HEK293 (cell line): ENCODE results near the gene IL10RB.

ENCODE experiments used
- CTCF ChIA-PET: fragments of 350-600 bp; formaldehyde crosslinking; extraction: SDS; loops from one replicate; lab custom pipeline; 2021; ENCODE audit warnings: antibody characterized with exemption; lab: Yijun Ruan, JAX
- POLR2A ChIA-PET: fragments of 300-600 bp; formaldehyde crosslinking; extraction: SDS; loops from one replicate; lab custom pipeline; 2020; ENCODE audit warnings: antibody characterized with exemption, inconsistent platforms; lab: Yijun Ruan, JAX
- H3K27ac ChIP-seq: fragments of 200-500 bp; sonication (Bioruptor generic); 2 replicates; pipeline ENCODE4 v1.5.1; 2014; ENCODE audit warnings: low read depth, low read length, control low read depth, inconsistent platforms; ENCODE audit errors: extremely low read depth
- H3K36me3 ChIP-seq, 2 experiments: fragments of 200-500 bp in 1 of 2; sonication (Bioruptor generic) in 1 of 2; 1 replicate in 1 of 2; 2 replicates in 1 of 2; pipeline ENCODE4 v1.5.1; 2014 to 2017; ENCODE audit warnings: inconsistent platforms in 2 of 2, low read length in 2 of 2; ENCODE audit not compliant: control insufficient read depth in 2 of 2, insufficient read depth in 1 of 2
- H3K4me1 ChIP-seq: fragments of 200-500 bp; sonication (Bioruptor generic); 2 replicates; pipeline ENCODE4 v1.5.1; 2014; ENCODE audit warnings: mild to moderate bottlenecking, low read length, inconsistent platforms; ENCODE audit not compliant: control insufficient read depth, insufficient read depth
- H3K4me3 ChIP-seq: 2 replicates; pipeline ENCODE4 v1.5.1; 2011; ENCODE audit warnings: low read depth, mild to moderate bottlenecking, control low read depth, low read length, moderate library complexity
- H3K9me3 ChIP-seq: fragments of 200-500 bp; sonication (Bioruptor generic); 2 replicates; pipeline ENCODE4 v1.5.1; 2014; ENCODE audit warnings: low read depth, low read length, inconsistent platforms; ENCODE audit not compliant: control insufficient read depth, insufficient read depth
- AEBP2 ChIP-seq: fragments of 450-650 bp; formaldehyde crosslinking; IDR thresholded peaks from 2 replicates; pipeline ENCODE4 v1.5.1; 2016; ENCODE audit warnings: missing biosample characterization, missing genetic modification characterization, borderline replicate concordance
- ATF2 ChIP-seq: fragments of 450-650 bp; formaldehyde crosslinking; IDR thresholded peaks from 2 replicates; pipeline ENCODE4 v1.5.1; 2016; ENCODE audit warnings: missing biosample characterization, missing genetic modification characterization, low read depth
- BCL11A ChIP-seq: fragments of 450-650 bp; formaldehyde crosslinking; IDR thresholded peaks from 2 replicates; pipeline ENCODE4 v1.5.1; 2016; ENCODE audit warnings: low read depth, missing biosample characterization, missing genetic modification characterization
- EGR2 ChIP-seq: fragments of 450-650 bp; formaldehyde crosslinking; IDR thresholded peaks from 2 replicates; pipeline ENCODE4 v1.5.1; 2016; ENCODE audit warnings: low read depth, missing biosample characterization, missing genetic modification characterization
- GLIS2 ChIP-seq: fragments of 450-650 bp; formaldehyde crosslinking; IDR thresholded peaks from 2 replicates; pipeline ENCODE4 v1.5.1; 2016; ENCODE audit warnings: missing biosample characterization, missing genetic modification characterization
- KLF8 ChIP-seq: fragments of 450-650 bp; formaldehyde crosslinking; IDR thresholded peaks from 2 replicates; pipeline ENCODE4 v1.5.1; 2016; ENCODE audit warnings: missing biosample characterization, missing genetic modification characterization
- MZF1 ChIP-seq: fragments of 450-650 bp; formaldehyde crosslinking; IDR thresholded peaks from 2 replicates; pipeline ENCODE4 v1.5.1; 2017; ENCODE audit warnings: missing biosample characterization, missing genetic modification characterization, borderline replicate concordance
- PBX3 ChIP-seq: sonication (generic); formaldehyde crosslinking; IDR thresholded peaks from 2 replicates; pipeline ENCODE4 v1.8.1; 2022; ENCODE audit warnings: mild to moderate bottlenecking, moderate library complexity, missing genetic modification reagents
- REPIN1 ChIP-seq: fragments of 450-650 bp; formaldehyde crosslinking; IDR thresholded peaks from 2 replicates; pipeline ENCODE4 v1.5.1; 2017; ENCODE audit warnings: missing biosample characterization, missing genetic modification characterization, low read depth
- SCRT1 ChIP-seq: fragments of 450-650 bp; formaldehyde crosslinking; IDR thresholded peaks from 2 replicates; pipeline ENCODE4 v1.5.1; 2016; ENCODE audit warnings: missing biosample characterization, missing genetic modification characterization, borderline replicate concordance
- TRIM28 ChIP-seq: IDR thresholded peaks from 2 replicates; pipeline ENCODE4 v1.6.1; 2011; ENCODE audit warnings: low read length, control low read depth, borderline replicate concordance
- ZBTB10 ChIP-seq: fragments of 450-650 bp; formaldehyde crosslinking; IDR thresholded peaks from 2 replicates; pipeline ENCODE4 v1.5.1; 2016; ENCODE audit warnings: missing biosample characterization, missing genetic modification characterization
- ZEB2 ChIP-seq: fragments of 450-650 bp; formaldehyde crosslinking; IDR thresholded peaks from 2 replicates; pipeline ENCODE4 v1.5.1; 2016; ENCODE audit warnings: missing biosample characterization, missing genetic modification characterization
- ZFHX2 ChIP-seq: fragments of 450-650 bp; formaldehyde crosslinking; conservative IDR thresholded peaks from 2 replicates; pipeline ENCODE4 v1.5.1; 2016; ENCODE audit warnings: missing biosample characterization, missing genetic modification characterization
- ZFP69B ChIP-seq: fragments of 450-650 bp; formaldehyde crosslinking; IDR thresholded peaks from 2 replicates; pipeline ENCODE4 v1.5.1; 2016; ENCODE audit warnings: missing biosample characterization, missing genetic modification characterization
- ZNF2 ChIP-seq: fragments of 450-650 bp; formaldehyde crosslinking; IDR thresholded peaks from 2 replicates; pipeline ENCODE4 v1.5.1; 2016; ENCODE audit warnings: missing biosample characterization, missing genetic modification characterization
- ZNF426 ChIP-seq: fragments of 450-650 bp; formaldehyde crosslinking; IDR thresholded peaks from 2 replicates; pipeline ENCODE4 v1.5.1; 2017; ENCODE audit warnings: missing biosample characterization, missing genetic modification characterization, mild to moderate bottlenecking, inconsistent platforms, moderate library complexity
- ZNF530 ChIP-seq: fragments of 450-650 bp; formaldehyde crosslinking; IDR thresholded peaks from 2 replicates; pipeline ENCODE4 v1.5.1; 2016; ENCODE audit warnings: low read depth, missing biosample characterization, missing genetic modification characterization
- ZNF544 ChIP-seq: fragments of 450-650 bp; formaldehyde crosslinking; IDR thresholded peaks from 2 replicates; pipeline ENCODE4 v1.5.0; 2017; ENCODE audit warnings: missing biosample characterization, missing genetic modification characterization
- ZNF548 ChIP-seq: fragments of 450-650 bp; formaldehyde crosslinking; IDR thresholded peaks from 2 replicates; pipeline ENCODE4 v1.5.1; 2016; ENCODE audit warnings: missing biosample characterization, missing genetic modification characterization
- ZNF629 ChIP-seq: fragments of 450-650 bp; formaldehyde crosslinking; IDR thresholded peaks from 2 replicates; pipeline ENCODE4 v1.5.1; 2017; ENCODE audit warnings: missing biosample characterization, missing genetic modification characterization
- ZNF639 ChIP-seq: fragments of 450-650 bp; formaldehyde crosslinking; IDR thresholded peaks from 2 replicates; pipeline ENCODE4 v1.5.1; 2016; ENCODE audit warnings: missing biosample characterization, missing genetic modification characterization
- ZNF677 ChIP-seq: fragments of 450-650 bp; IDR thresholded peaks from 2 replicates; pipeline ENCODE4 v1.5.0; 2018; ENCODE audit warnings: missing biosample characterization, mild to moderate bottlenecking, missing genetic modification characterization, moderate library complexity
- ZNF704 ChIP-seq: fragments of 450-650 bp; formaldehyde crosslinking; IDR thresholded peaks from 2 replicates; pipeline ENCODE4 v1.5.1; 2016; ENCODE audit warnings: missing biosample characterization, missing genetic modification characterization
- ZXDB ChIP-seq: fragments of 450-650 bp; formaldehyde crosslinking; IDR thresholded peaks from 2 replicates; pipeline ENCODE4 v1.5.1; 2016; ENCODE audit warnings: missing biosample characterization, missing genetic modification characterization

Gene IL10RB

GRCh38 chr21:33324291-33325221, 58.4 kb downstream of the IL10RB start, which contains the start of gene IFNAR1:
IFNAR1 (plus strand) TSS chr21:33324970; CDS start chr21:33325056, 86 bp downstream.
- Histone ChIP-seq H3K4me3 (peak within 1 kb of the TSS; percentile 88), H3K27ac (peak within 1 kb of the TSS; percentile 85), H3K9me3 (no peaks in the 10 kb centered on the region), H3K36me3 (no peaks in the 10 kb centered on the region), H3K4me1 (no peaks in the 10 kb centered on the region)
- ChIA-PET CTCF (interaction anchor here (0.5 to 2.1 kb wide), 12 partner anchors 16 to 540 kb away, joined by 3 to 12 read pairs (median 4); no protein-coding TSS in a partner anchor), POLR2A (interaction anchor here (0.6 to 2.1 kb wide), 34 partner anchors 8 to 597 kb away, joined by 3 to 14 read pairs (median 5); partner anchors contain the start of genes DNAJC28, DONSON, IFNAR2 and IL10RB)
- TF ChIP-seq ZNF629 (tag by site-specific recombination) (peak; percentile 69; the same call in 1 of the 2 replicates), ZNF426 (tag by site-specific recombination) (no peak), ZXDB (tag by site-specific recombination) (peak; percentile 87), ZNF704 (tag by site-specific recombination) (no peak), MZF1 (peak; percentile 66; the same call in 1 of the 2 replicates), SCRT1 (tag by site-specific recombination) (peak; percentile 59; the same call in 1 of the 2 replicates), ATF2 (tag by site-specific recombination) (no peak), PBX3 (CRISPR knock-in tag) (peak; percentile 32; the same call in 1 of the 2 replicates), ZFP69B (tag by site-specific recombination) (peak; percentile 40), TRIM28 (peak; percentile 82; the same call in 1 of the 2 replicates), BCL11A (tag by site-specific recombination) (peak; percentile 27; the same call in 1 of the 2 replicates), REPIN1 (tag by site-specific recombination) (peak; percentile 81; the same call in 1 of the 2 replicates), ZNF677 (tag by site-specific recombination) (no peak), ZEB2 (tag by site-specific recombination) (peak; percentile 91), ZNF530 (no peak), KLF8 (peak; percentile 94), EGR2 (tag by site-specific recombination) (peak; percentile 94), ZNF548 (tag by site-specific recombination) (no peak), ZNF2 (tag by site-specific recombination) (peak; percentile 83), ZNF544 (tag by site-specific recombination) (no peak), GLIS2 (tag by site-specific recombination) (peak; percentile 86), AEBP2 (tag by site-specific recombination) (no peak), ZBTB10 (tag by site-specific recombination) (peak; percentile 100), ZFHX2 (peak; percentile 90), ZNF639 (tag by site-specific recombination) (peak; percentile 86)
